Cardiac atrium fibroblast (primary cell): Measurements from ENCODE around the gene SLC38A9. TPM values are rescaled to one million over a fixed set of nuclear protein-coding genes. Genes with fewer than 3 reads are reported as not detected.

Experiments
- total RNA-seq: library from RNA; depleted of rRNA; stranded (reverse); fragments of >200 nt; gene quantifications from 2 replicates; pipeline ENCODE4 v1.2.3, GENCODE V29; 2015

Gene SLC38A9
- 7.3 and 10.5 TPM in 2 replicates for total RNA-seq

GRCh38 chr5:55712023-55712859 is at the start of gene SLC38A9:
Gene SLC38A9, minus strand, starts transcription at chr5:55712324. Its CDS starts 14,366 bp downstream, at chr5:55697958.

GRCh38 chr5:55737793-55738192 is 25.7 kb upstream of the SLC38A9 start, which contains the start of gene DDX4:
Gene DDX4, plus strand, starts transcription at chr5:55738061. Its CDS starts 903 bp downstream, at chr5:55738964.

Other genes with a start within 250 kb of the SLC38A9 start
- 198 and 437 TPM in 2 replicates for gene PLPP1, start 177.4 kb downstream of the SLC38A9 start, total RNA-seq
- gene DDX4, start 25.7 kb upstream of the SLC38A9 start, total RNA-seq: not detected in 2 replicates
- gene IL31RA, start 139.0 kb upstream of the SLC38A9 start, total RNA-seq: 0.18 and 0.32 TPM in 2 replicates